RWPE1 (cell line): ENCODE measurements around the gene USP47.

Source experiments
- CTCF ChIA-PET: fragments of 350-600 bp; sonication (Branson Sonifier 250); formaldehyde crosslinking; extraction: SDS; loops from one replicate; lab custom pipeline; 2021; lab: Yijun Ruan, JAX
- POLR2A ChIA-PET: fragments of 400-600 bp; formaldehyde crosslinking; extraction: SDS; loops from one replicate; lab custom pipeline; 2020; ENCODE audit warnings: antibody characterized with exemption; ENCODE audit not compliant: low non-redundant PET; lab: Yijun Ruan, JAX
- DNase-seq: peaks from one replicate; pipeline ENCODE4 v3.0.0; 2012; ENCODE audit warnings: low spot score
- H3K27ac ChIP-seq: fragments of 450-650 bp; 2 replicates; pipeline ENCODE4 v1.5.1; 2017
- TF ChIP-seq, protein P1 (sequence below): fragments of 450-650 bp; conservative IDR thresholded peaks from 2 replicates; pipeline ENCODE4 v1.5.1; 2017; ENCODE audit warnings: low read depth, mild to moderate bottlenecking

Gene USP47

DNA sequence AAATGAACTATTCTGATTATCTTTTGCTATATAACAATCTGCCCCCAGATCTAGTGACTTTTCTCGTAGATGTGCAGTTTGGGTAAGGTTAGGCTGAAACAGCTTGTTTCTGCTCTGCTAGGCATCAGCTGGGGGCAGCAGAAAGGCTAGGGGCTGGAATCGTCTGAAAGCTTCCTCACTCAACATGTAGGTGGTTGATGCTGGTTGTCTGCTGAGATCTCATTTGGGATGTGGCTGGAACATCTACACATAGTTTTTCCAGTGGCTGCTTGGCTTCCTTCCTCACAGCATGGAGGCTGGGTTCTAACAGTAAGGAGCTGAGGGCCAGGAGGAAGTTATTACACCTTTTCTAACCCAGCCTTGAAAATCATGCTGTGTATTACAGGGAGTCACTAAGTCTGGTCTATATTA is 30.2 kb downstream of the USP47 start:
- ChIA-PET POLR2A (no interaction called here), CTCF (interaction anchor here (1.0 to 1.1 kb wide), 2 partner anchors 23 to 85 kb away, joined by 4 read pairs; no protein-coding TSS in a partner anchor)
- no peak overlapping the region for H3K27ac ChIP-seq
- TF ChIP-seq, protein P1, sequence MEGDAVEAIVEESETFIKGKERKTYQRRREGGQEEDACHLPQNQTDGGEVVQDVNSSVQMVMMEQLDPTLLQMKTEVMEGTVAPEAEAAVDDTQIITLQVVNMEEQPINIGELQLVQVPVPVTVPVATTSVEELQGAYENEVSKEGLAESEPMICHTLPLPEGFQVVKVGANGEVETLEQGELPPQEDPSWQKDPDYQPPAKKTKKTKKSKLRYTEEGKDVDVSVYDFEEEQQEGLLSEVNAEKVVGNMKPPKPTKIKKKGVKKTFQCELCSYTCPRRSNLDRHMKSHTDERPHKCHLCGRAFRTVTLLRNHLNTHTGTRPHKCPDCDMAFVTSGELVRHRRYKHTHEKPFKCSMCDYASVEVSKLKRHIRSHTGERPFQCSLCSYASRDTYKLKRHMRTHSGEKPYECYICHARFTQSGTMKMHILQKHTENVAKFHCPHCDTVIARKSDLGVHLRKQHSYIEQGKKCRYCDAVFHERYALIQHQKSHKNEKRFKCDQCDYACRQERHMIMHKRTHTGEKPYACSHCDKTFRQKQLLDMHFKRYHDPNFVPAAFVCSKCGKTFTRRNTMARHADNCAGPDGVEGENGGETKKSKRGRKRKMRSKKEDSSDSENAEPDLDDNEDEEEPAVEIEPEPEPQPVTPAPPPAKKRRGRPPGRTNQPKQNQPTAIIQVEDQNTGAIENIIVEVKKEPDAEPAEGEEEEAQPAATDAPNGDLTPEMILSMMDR: no peak
- no peak for DNase-seq

DNA sequence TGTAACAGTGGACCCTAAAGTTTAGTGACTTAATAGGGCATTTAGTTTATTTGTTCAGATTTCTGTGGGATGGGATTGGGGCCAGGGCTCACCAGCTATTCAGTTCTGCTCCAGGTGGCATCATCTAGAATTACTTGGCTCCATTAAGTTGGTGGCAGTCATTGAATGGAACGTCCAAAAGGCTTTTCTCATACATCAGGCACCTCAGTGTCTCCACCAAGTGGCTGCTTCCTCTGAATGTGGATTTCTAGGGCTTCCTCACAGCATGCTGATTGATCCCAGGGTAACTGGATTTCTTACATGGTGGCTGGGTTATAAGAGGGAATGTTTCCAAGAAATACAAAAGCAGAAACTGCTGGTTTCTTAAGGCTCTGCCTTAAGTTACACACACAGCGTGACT is 34.7 kb downstream of the USP47 start:
- H3K27ac ChIP-seq: no peak overlapping the region

DNA sequence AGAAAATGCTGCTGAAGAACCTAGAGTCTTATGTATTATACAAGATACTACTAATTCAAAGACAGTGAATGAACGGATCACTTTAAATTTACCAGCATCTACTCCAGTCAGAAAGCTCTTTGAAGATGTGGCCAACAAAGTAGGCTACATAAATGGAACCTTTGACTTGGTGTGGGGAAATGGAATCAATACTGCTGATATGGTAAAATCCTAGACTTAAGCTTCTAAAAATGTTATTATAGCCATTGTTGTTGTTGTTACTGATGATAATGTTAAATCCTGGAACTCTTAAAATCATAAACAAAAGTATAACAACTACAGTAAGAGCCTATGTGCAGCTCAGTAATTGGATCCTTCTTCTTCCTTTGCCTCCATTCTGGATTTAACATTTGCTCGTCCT is 38.4 kb downstream of the USP47 start:
- TF ChIP-seq, protein P1: no peak
- CTCF ChIA-PET: no interaction called here
- POLR2A ChIA-PET: no interaction called here

More for the DNA sequence above, 34.7 kb downstream of the USP47 start:
- TF ChIP-seq, protein P1: no peak
- POLR2A ChIA-PET: no interaction called here
- DNase-seq: peak; percentile 13
- CTCF ChIA-PET: interaction anchor here (0.7 to 1.0 kb wide), 4 partner anchors 12 to 967 kb away, joined by 3 to 5 read pairs (median 4); partner anchors contain the start of gene GALNT18

DNA sequence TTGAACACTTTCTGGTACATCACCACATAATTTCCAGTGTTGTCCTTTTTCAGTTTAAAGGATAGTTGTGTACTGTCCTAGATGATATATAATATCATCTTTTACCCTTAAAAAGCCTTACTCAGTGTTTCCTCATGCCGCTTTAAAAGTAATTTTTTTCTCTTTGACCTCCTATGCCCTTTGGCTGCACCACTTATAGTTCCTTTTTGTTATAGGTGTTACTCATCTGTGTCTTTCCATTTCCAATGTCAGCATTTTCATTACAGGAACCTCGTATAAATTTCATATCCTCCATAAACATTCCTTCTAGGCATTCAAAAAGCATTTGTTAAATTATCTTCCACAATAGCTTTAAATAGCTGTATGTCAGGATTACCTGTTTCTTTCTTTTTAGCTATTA is 40.8 kb downstream of the USP47 start:
- DNase-seq: no peak
- no peak overlapping the region for H3K27ac ChIP-seq
- TF ChIP-seq, protein P1: no peak
- POLR2A ChIA-PET: no interaction called here
- CTCF ChIA-PET: interaction anchor here (0.6 kb wide), 1 partner anchor 17 kb away, joined by 9 read pairs; no protein-coding TSS in a partner anchor

More for the DNA sequence above, 38.4 kb downstream of the USP47 start:
- no peak for DNase-seq
- H3K27ac ChIP-seq: no peak overlapping the region

DNA sequence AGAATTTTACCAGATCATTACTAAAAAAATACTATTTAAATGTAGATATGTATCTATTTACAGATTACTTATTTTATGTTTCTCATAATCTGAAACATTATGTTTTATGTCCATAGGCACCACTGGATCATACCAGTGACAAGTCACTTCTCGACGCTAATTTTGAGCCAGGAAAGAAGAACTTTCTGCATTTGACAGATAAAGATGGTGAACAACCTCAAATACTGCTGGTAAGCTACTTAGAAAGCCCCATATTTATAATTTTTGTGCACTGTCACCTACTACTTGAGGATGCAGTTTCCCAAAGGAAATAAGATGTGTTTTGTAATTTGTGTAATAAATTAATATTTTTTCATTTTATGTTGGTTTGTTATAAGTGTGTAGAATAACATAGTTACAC is 42.6 kb downstream of the USP47 start:
- TF ChIP-seq, protein P1: no peak
- CTCF ChIA-PET: no interaction called here

DNA sequence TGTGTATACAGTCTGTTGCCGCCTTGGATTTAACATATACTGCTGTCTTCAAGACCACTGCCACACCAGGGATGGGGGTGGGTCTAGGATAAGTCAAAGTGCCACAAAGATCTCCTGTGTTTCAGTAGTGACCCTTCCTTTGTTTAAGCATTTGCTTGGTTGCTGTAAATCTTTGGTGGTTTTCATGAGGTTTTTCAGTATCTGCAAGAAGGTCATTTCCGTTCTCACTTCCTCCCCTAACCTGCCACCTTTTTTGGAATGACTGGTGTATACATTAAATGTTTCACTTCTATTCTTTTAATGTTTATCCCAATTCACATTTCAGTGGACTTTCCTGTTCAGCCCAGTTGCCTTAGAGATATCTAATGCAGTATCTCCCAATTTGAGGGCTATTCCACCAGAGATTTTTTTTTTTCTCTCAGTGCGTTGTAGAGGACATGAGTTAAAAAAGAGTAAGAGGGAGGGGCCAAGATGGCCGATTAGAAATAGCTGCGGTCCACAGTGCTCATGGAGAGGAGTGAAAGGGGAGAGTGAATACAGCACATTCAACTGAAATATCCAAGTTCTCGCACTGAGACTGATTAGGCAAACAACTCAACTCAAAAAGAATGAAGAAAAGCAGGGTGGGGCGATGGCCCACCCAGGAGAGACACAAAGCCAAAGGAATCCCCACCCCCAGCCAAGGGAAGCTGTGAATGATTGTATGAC is 43.2 kb downstream of the USP47 start:
- TF ChIP-seq, protein P1: no peak
- DNase-seq: no peak
- CTCF ChIA-PET: interaction anchor here (0.6 kb wide), 1 partner anchor 263 kb away, joined by 3 read pairs; no protein-coding TSS in a partner anchor
- POLR2A ChIA-PET: no interaction called here
- no peak overlapping the region for H3K27ac ChIP-seq

More for the DNA sequence above, 42.6 kb downstream of the USP47 start:
- POLR2A ChIA-PET: no interaction called here
- no peak overlapping the region for H3K27ac ChIP-seq
- DNase-seq: no peak
